GM12891 (cell line): ENCODE measurements around the gene CC2D1B.

Experiments used
- PAX5 ChIP-seq: IDR thresholded peaks from 2 replicates; pipeline ENCODE4 v1.6.1; 2011; ENCODE audit warnings: low read length, moderate library complexity, mild to moderate bottlenecking; ENCODE audit not compliant: insufficient read depth, severe bottlenecking
- POLR2A ChIP-seq: IDR thresholded peaks from 2 replicates; pipeline ENCODE4 v1.6.1; 2011; ENCODE audit warnings: low read depth, low read length, control low read depth
- POLR2AphosphoS5 ChIP-seq: IDR thresholded peaks from 2 replicates; pipeline ENCODE4 v1.6.1; 2011; ENCODE audit warnings: low read depth, low read length, control low read depth
- POU2F2 ChIP-seq: IDR thresholded peaks from 2 replicates; pipeline ENCODE4 v1.6.1; 2011; ENCODE audit warnings: low read depth, mild to moderate bottlenecking, control low read depth, low read length, moderate library complexity
- SPI1 ChIP-seq: IDR thresholded peaks from 2 replicates; pipeline ENCODE4 v1.6.1; 2011; ENCODE audit warnings: low read depth, low read length, control low read depth
- TAF1 ChIP-seq: IDR thresholded peaks from 2 replicates; pipeline ENCODE4 v1.6.1; 2011; ENCODE audit warnings: low read depth, low read length, control low read depth

DNA sequence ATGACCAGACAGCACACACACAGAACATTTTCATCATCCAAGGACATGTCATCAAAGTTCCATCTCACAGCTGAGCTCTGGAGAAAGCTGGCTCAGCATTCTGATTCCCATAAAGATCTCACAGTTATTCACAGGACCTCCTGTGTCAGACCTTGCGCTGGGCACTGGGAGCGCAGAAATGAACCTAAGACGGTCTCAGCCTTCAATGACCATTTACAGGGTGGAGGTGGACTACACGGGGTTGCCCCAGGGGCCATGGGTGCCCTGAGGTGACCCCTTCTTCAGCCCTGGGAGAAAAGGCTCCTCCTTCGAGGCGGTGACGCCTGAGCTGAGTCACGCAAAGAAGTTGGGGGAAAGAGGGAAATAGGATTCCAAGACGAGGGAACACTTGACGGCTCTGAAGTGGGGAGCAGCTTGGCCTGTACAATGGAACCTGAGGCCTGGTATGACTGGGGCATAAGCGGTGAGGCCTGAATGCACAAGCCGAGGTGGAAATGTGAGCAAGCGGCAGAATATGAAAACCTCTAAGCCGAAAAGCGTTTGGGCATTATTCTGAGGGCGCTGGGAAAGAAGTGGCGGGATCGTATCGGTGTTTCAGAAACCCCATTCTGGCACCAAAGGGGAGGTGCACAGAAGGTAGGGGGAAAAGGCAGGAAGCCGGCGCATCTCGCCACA lies 797 bp downstream of the CC2D1B start:
- TF ChIP-seq POU2F2 (no peak), POLR2A (no peak), POLR2AphosphoS5 (no peak), TAF1 (no peak), SPI1 (no peak), PAX5 (no peak)
